GM12878 (cell line): ENCODE data around the gene SEC16B. TPM values are rescaled to one million over a fixed set of nuclear protein-coding genes. Genes with fewer than 3 reads are reported as not detected.

Experiments
- ATAC-seq: fragments of 200-7000 bp; cut with Tn5 transposase; 3 replicates; pipeline ENCODE4 v1.9.1; 2020; ENCODE audit warnings: mild to moderate bottlenecking, moderate library complexity
- BruUV-seq: library from RNA; stranded (reverse); fragments of 400-500 nt; replicated peaks from 2 replicates; lab custom pipeline; 2021; lab: Mats Ljungman, UMichigan
- CTCF ChIA-PET: fragments of 300-600 bp; sonication (Branson Sonifier 250); formaldehyde crosslinking; extraction: SDS; loops from one replicate; lab custom pipeline; 2021; ENCODE audit warnings: inconsistent platforms; lab: Yijun Ruan, JAX
- POLR2A ChIA-PET: fragments of 350-600 bp; formaldehyde crosslinking; extraction: SDS; loops from one replicate; lab custom pipeline; 2021; ENCODE audit warnings: inconsistent platforms; lab: Charles Lee
- RAD21 ChIA-PET: fragments of 300-600 bp; sonication (Branson Sonifier 250); formaldehyde crosslinking; loops from one replicate; lab custom pipeline; 2023; ENCODE audit warnings: antibody characterized with exemption; ENCODE audit not compliant: unreplicated experiment; lab: Charles Lee
- SMC1A ChIA-PET: fragments of 300-600 bp; sonication (Branson Sonifier 250); formaldehyde crosslinking; loops from one replicate; lab custom pipeline; 2023; ENCODE audit not compliant: unreplicated experiment, uncharacterized antibody; lab: Charles Lee
- DNase-seq: peaks from one replicate; pipeline ENCODE4 v3.0.0-alpha.2; 2011; ENCODE audit warnings: low read depth, low spot score
- FAIRE-seq: peaks from 3 replicates; lab custom pipeline; 2011; peaks lifted over from hg19 to GRCh38; lab: Jason Lieb, UNC
- H2AFZ ChIP-seq: 2 replicates; pipeline ENCODE4 v1.6.0; 2011; ENCODE audit warnings: low read depth, low read length, control low read depth; ENCODE audit not compliant: control insufficient read depth
- H3K27ac ChIP-seq: 2 replicates; pipeline ENCODE4 v1.5.1; 2011; ENCODE audit warnings: control low read depth; ENCODE audit not compliant: control insufficient read depth, insufficient read depth
- H3K27me3 ChIP-seq, 2 experiments: replicated peaks in 1 of 2; 2 replicates each; pipeline versions ENCODE4 v1.6.0 to v1.6.1; 2011; ENCODE audit warnings: low read length in 1 of 2; ENCODE audit not compliant: control insufficient read depth in 2 of 2, insufficient read depth in 2 of 2
- H3K36me3 ChIP-seq, 2 experiments: 2 replicates each; pipeline ENCODE4 v1.5.1; 2011; ENCODE audit warnings: low read length in 1 of 2; ENCODE audit not compliant: control insufficient read depth in 2 of 2, insufficient read depth in 2 of 2
- H3K4me1 ChIP-seq: 2 replicates; pipeline ENCODE4 v1.6.1; 2011; ENCODE audit warnings: mild to moderate bottlenecking, low read length, moderate library complexity, mixed read lengths; ENCODE audit not compliant: control insufficient read depth, insufficient read depth
- H3K4me2 ChIP-seq: 2 replicates; pipeline ENCODE4 v1.6.0; 2011; ENCODE audit warnings: control low read depth; ENCODE audit not compliant: control insufficient read depth, insufficient read depth
- H3K4me3 ChIP-seq: fragments of 200-600 bp; sonication (generic); 2 replicates; pipeline ENCODE4 v1.5.1; 2016
- H3K79me2 ChIP-seq: 2 replicates; pipeline ENCODE4 v1.6.0; 2011; ENCODE audit warnings: low read length; ENCODE audit not compliant: control insufficient read depth, insufficient read depth
- H3K9ac ChIP-seq: 2 replicates; pipeline ENCODE4 v1.8.0; 2011; ENCODE audit warnings: low read length, control low read depth, mixed read lengths; ENCODE audit not compliant: control insufficient read depth, insufficient read depth
- H3K9me3 ChIP-seq: replicated peaks from 3 replicates; pipeline ENCODE4 v1.5.1; 2011; ENCODE audit warnings: mild to moderate bottlenecking, low read length; ENCODE audit not compliant: control insufficient read depth, insufficient read depth
- H4K20me1 ChIP-seq: 2 replicates; pipeline ENCODE4 v1.6.0; 2011; ENCODE audit not compliant: control insufficient read depth, insufficient read depth
- ESRRA ChIP-seq: IDR thresholded peaks from 2 replicates; pipeline ENCODE4 v1.6.1; 2012; ENCODE audit warnings: mild to moderate bottlenecking, low read length, improper control_type of control experiment
- NBN ChIP-seq: fragments of 450-650 bp; IDR thresholded peaks from 2 replicates; pipeline ENCODE4 v1.6.1; 2016
- PRDM15 ChIP-seq: fragments of 450-650 bp; formaldehyde crosslinking; IDR thresholded peaks from 2 replicates; pipeline ENCODE4 v1.4.0; 2020; ENCODE audit warnings: mild to moderate bottlenecking, moderate library complexity
- STAT3 ChIP-seq: IDR thresholded peaks from 2 replicates; pipeline ENCODE4 v1.6.1; 2011; ENCODE audit warnings: low read depth, low read length, improper control_type of control experiment
- ZNF384 ChIP-seq: IDR thresholded peaks from 2 replicates; pipeline ENCODE4 v1.6.1; 2012; ENCODE audit warnings: low read depth, mild to moderate bottlenecking, low read length, improper control_type of control experiment, borderline replicate concordance
- WGBS: methylation state at CpG from one replicate; pipeline ENCODE4 v1.1.6; 2016; ENCODE audit warnings: low lambda C conversion rate; ENCODE audit not compliant: insufficient replicate concordance, insufficient coverage; ENCODE audit errors: missing lambda C conversion rate; 5-methylcytosine and 5-hydroxymethylcytosine counted together
- in situ Hi-C: fragments of 300-500 bp; cut with MboI; formaldehyde crosslinking; loops from 9 replicates; pipeline ENCODE4 v1.14.3; 2018; ENCODE audit warnings: mixed read lengths
- intact Hi-C: fragments of 100-400 bp; cut with micrococcal nuclease; formaldehyde crosslinking; loops from one replicate; pipeline ENCODE4 v1.14.2; 2022; ENCODE audit not compliant: unreplicated experiment
- polyA plus RNA-seq, 11 experiments: library from polyadenylated mRNA; depleted of rRNA in 4 of 11; unstranded in 6 of 11; stranded (reverse) in 5 of 11; fragments of >200 nt; fragmentation: Nextera tagmentation in 4 of 11; fragmentation: Illumina TruSeq in 1 of 11; extraction: Ambion mirVana in 4 of 11; extraction: Trizol in 1 of 11; gene quantifications; 1 replicate in 1 of 11; 2 replicates in 10 of 11; pipeline versions ENCODE4 v1.2.1 to v1.2.3, GENCODE V29; 2011 to 2016; ENCODE audit warnings: inconsistent platforms in 2 of 11, missing spikeins in 2 of 11, low read depth in 1 of 11
- total RNA-seq, 4 experiments: library from RNA; depleted of rRNA in 3 of 4; stranded (reverse); fragments of >200 nt in 3 of 4; fragmentation: Illumina TruSeq in 1 of 4; extraction: Trizol in 1 of 4; gene quantifications; 2 replicates each; pipeline versions ENCODE4 v1.2.1 to v1.2.3, GENCODE V29; 2013 to 2021
- TF ChIP-seq, protein P1 (sequence below): IDR thresholded peaks from 2 replicates; pipeline ENCODE4 v1.6.1; 2012; ENCODE audit warnings: improper control_type of control experiment, low read depth, low read length; ENCODE audit not compliant: insufficient replicate concordance

The SEC16B gene
- total and polyA plus RNA-seq, 10 of the 15 experiments (the other 5 are each of a cell fraction or from before 2014, with no cell fraction given) = 0.10 to 0.94 (median 0.17) TPM; not detected in 2

DNA sequence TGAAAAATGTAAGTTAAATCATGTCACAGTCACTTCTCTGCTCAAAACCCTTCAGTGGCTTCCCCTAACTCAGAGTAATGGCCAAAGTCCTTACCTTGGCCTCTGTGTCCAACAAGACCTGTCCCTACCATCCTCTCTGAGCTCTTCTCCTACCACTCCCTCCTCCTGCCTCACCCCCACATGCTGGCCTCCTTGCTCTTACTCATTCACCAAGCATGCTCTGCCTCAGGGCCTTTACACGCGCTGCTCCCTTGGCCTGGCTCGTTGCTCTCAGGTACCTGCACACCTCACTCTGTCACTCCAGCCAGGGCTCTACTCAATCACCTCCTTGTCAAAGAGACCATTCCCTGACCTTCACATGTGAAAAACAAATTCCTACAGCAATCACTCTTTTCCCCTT lies 54.2 kb downstream of the SEC16B start:
- Histone ChIP-seq H3K4me3 (no peak overlapping the region), H3K79me2 (no peaks in the 10 kb centered on the region), H2AFZ (no peak overlapping the region), H3K36me3 (no peaks in the 10 kb centered on the region), H3K27me3 (no peaks in the 10 kb centered on the region; a peak in 1 of 4 replicates), H3K4me2 (no peak overlapping the region), H4K20me1 (no peaks in the 10 kb centered on the region), H3K4me1 (no peaks in the 10 kb centered on the region), H3K9me3 (no peaks in the 10 kb centered on the region), H3K27ac (no peak overlapping the region), H3K9ac (no peak overlapping the region)
- 52% methylated on average over 3 of the region's 3 CpGs for WGBS
- TF ChIP-seq STAT3 = no peak
- no TSS peak for BruUV-seq
- ChIA-PET SMC1A (interaction anchor here (0.5 to 2.9 kb wide), 4 partner anchors 8 to 1173 kb away, joined by 3 to 10 read pairs (median 3); no protein-coding TSS in a partner anchor), RAD21 (interaction anchor here (1.0 to 2.6 kb wide), 3 partner anchors 58 to 144 kb away, joined by 3 to 7 read pairs (median 4); no protein-coding TSS in a partner anchor), CTCF (interaction anchor here (1.3 kb wide), 1 partner anchor 15 kb away, joined by 3 read pairs; no protein-coding TSS in a partner anchor), POLR2A (no interaction called here)
- no peak for ATAC-seq
- no peak for DNase-seq
- intact Hi-C loops = no loop called here
- in situ Hi-C loops = no loop called here
- no peak for FAIRE-seq

DNA sequence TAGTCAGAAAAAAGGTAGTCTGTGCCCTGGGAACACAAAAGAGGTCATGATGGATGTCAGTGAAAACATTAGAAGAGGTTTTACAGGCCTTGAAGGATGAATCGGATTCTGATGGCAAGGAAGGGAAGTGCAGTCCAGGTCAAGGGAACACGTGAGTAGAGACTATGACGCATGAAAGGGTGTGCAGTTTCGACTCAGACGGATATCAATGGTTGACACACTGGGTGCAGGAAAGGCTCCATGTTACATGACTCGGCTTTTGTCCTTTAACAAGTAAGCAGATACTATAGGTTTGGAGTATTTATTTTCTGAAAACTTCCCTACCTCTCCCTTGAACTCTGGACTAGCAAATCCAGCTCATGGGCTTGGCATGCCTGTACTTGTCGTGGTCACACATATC lies 55.3 kb downstream of the SEC16B start:
- Histone ChIP-seq H3K9me3 (no peaks in the 10 kb centered on the region), H3K27ac (no peak overlapping the region), H3K27me3 (no peaks in the 10 kb centered on the region; a peak in 1 of 4 replicates), H3K4me2 (no peak overlapping the region), H3K9ac (no peak overlapping the region), H2AFZ (no peak overlapping the region), H4K20me1 (no peaks in the 10 kb centered on the region), H3K79me2 (no peaks in the 10 kb centered on the region), H3K4me1 (no peaks in the 10 kb centered on the region), H3K36me3 (no peaks in the 10 kb centered on the region), H3K4me3 (no peak overlapping the region)
- POLR2A ChIA-PET = no interaction called here
- no peak for FAIRE-seq
- DNase-seq = no peak
- ATAC-seq = no peak; the same call in 2 of the 3 replicates
- WGBS = 25% methylated on average over 7 of the region's 7 CpGs
- RAD21 ChIA-PET = interaction anchor here (0.6 to 2.6 kb wide), 7 partner anchors 57 to 143 kb away, joined by 3 to 9 read pairs (median 4); no protein-coding TSS in a partner anchor
- no TSS peak for BruUV-seq
- SMC1A ChIA-PET = interaction anchor here (0.9 to 2.9 kb wide), 7 partner anchors 8 to 658 kb away, joined by 3 to 10 read pairs (median 4); no protein-coding TSS in a partner anchor
- in situ Hi-C loops = no loop called here
- CTCF ChIA-PET = interaction anchor here (0.9 to 1.9 kb wide), 6 partner anchors 14 to 659 kb away, joined by 3 to 8 read pairs (median 4); no protein-coding TSS in a partner anchor
- intact Hi-C loops = no loop called here
- TF ChIP-seq PRDM15 (CRISPR knock-in tag) (no peak), ZNF384 (no peak), ESRRA (no peak), NBN (no peak)
- TF ChIP-seq, protein P1, sequence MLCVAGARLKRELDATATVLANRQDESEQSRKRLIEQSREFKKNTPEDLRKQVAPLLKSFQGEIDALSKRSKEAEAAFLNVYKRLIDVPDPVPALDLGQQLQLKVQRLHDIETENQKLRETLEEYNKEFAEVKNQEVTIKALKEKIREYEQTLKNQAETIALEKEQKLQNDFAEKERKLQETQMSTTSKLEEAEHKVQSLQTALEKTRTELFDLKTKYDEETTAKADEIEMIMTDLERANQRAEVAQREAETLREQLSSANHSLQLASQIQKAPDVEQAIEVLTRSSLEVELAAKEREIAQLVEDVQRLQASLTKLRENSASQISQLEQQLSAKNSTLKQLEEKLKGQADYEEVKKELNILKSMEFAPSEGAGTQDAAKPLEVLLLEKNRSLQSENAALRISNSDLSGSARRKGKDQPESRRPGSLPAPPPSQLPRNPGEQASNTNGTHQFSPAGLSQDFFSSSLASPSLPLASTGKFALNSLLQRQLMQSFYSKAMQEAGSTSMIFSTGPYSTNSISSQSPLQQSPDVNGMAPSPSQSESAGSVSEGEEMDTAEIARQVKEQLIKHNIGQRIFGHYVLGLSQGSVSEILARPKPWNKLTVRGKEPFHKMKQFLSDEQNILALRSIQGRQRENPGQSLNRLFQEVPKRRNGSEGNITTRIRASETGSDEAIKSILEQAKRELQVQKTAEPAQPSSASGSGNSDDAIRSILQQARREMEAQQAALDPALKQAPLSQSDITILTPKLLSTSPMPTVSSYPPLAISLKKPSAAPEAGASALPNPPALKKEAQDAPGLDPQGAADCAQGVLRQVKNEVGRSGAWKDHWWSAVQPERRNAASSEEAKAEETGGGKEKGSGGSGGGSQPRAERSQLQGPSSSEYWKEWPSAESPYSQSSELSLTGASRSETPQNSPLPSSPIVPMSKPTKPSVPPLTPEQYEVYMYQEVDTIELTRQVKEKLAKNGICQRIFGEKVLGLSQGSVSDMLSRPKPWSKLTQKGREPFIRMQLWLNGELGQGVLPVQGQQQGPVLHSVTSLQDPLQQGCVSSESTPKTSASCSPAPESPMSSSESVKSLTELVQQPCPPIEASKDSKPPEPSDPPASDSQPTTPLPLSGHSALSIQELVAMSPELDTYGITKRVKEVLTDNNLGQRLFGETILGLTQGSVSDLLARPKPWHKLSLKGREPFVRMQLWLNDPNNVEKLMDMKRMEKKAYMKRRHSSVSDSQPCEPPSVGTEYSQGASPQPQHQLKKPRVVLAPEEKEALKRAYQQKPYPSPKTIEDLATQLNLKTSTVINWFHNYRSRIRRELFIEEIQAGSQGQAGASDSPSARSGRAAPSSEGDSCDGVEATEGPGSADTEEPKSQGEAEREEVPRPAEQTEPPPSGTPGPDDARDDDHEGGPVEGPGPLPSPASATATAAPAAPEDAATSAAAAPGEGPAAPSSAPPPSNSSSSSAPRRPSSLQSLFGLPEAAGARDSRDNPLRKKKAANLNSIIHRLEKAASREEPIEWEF = no peak
